Measurements from ENCODE around the gene LTBP3.
A peak's percentile ranks its signal among the peaks of the same experiment; 100 is the strongest.

Gene LTBP3

GRCh38 chr11:65552388-65552951, 5.7 kb downstream of the LTBP3 start:
- DNase-seq: no peak

GRCh38 chr11:65551572-65552387, 6.4 kb downstream of the LTBP3 start:
- peak; percentile 85 for DNase-seq

- no peak for DNase-seq
Measured at GRCh38 chr11:65549096-65549495, 9.1 kb downstream of the LTBP3 start.

- no peak for DNase-seq
Measured at GRCh38 chr11:65548395-65548794, 9.8 kb downstream of the LTBP3 start.

- DNase-seq: no peak
Measured at GRCh38 chr11:65547446-65548125, 10.6 kb downstream of the LTBP3 start.

GRCh38 chr11:65546217-65546958, 11.8 kb downstream of the LTBP3 start:
- DNase-seq: peak; percentile 91

- no peak for DNase-seq
Measured at GRCh38 chr11:65545853-65546216, 12.3 kb downstream of the LTBP3 start.

GRCh38 chr11:65542738-65543390, 15.3 kb downstream of the LTBP3 start:
- DNase-seq: no peak

GRCh38 chr11:65541093-65541982, 16.8 kb downstream of the LTBP3 start:
- DNase-seq: peak; percentile 56

GRCh38 chr11:65540290-65541092, 17.7 kb downstream of the LTBP3 start:
- DNase-seq: no peak

- DNase-seq: no peak
Measured at GRCh38 chr11:65539744-65540289, 18.3 kb downstream of the LTBP3 start.

- DNase-seq: no peak
Measured at GRCh38 chr11:65538915-65539743, 19.0 kb downstream of the LTBP3 start.

- DNase-seq: no peak
Measured at GRCh38 chr11:65538232-65538914, 19.8 kb downstream of the LTBP3 start.

- no peak for DNase-seq
Measured at GRCh38 chr11:65537620-65538231, 20.4 kb downstream of the LTBP3 start.

- DNase-seq: no peak
Measured at GRCh38 chr11:65537296-65537597, 20.9 kb downstream of the LTBP3 start.

GRCh38 chr11:65536412-65537295, 21.5 kb downstream of the LTBP3 start:
- no peak for DNase-seq

GRCh38 chr11:65535102-65535501, 23.1 kb downstream of the LTBP3 start:
- DNase-seq: no peak

Data from NCI-H510A (cell line).